ENCODE results near the gene SRPX2. TPM values are rescaled to one million over a fixed set of nuclear protein-coding genes. Genes with fewer than 3 reads are reported as not detected.

Gene SRPX2
- total RNA-seq, 6 donors from 2014 or later, result 14.6 to 39.8 (median 23.4) TPM

DNA sequence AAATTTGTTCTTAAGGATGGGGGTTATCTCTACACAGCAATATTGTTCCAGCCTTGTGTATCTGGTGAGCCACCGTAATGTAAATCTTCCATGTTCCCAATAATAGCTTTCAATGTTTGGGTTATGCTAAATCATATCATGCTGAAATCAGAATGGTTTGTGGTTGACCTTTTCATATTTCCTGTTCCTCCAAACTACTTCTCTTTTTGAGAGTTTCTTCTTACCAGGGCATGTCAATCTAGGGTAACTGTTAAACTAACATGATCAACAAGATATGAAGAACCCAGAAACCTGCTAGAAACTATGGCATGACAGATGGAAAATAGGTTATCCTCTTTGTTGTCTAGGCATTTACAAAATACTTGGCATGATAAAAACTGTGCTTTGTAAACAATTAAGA, 37.2 kb upstream of the SRPX2 start:
- H3K27me3 ChIP-seq, result no peaks in the 10 kb centered on the region
- DNase-seq, result no peak
- WGBS, 2 donors, result 24 to 52% methylated on average over 1 of the region's 1 CpG
- H3K27ac ChIP-seq, result no peak overlapping the region
- H3K4me1 ChIP-seq, result no peaks in the 10 kb centered on the region
- no peak overlapping the region for H3K4me3 ChIP-seq
- TF ChIP-seq EP300 (IDR thresholded peaks at IDR 0.05) (no peak), POLR2AphosphoS5 (IDR thresholded peaks at IDR 0.05) (no peak), POLR2A (IDR thresholded peaks at IDR 0.05) (no peak), CTCF (IDR thresholded peaks at IDR 0.05) (no peak)
- no peak for ATAC-seq (ENCODE audit: low FRiP score in 2 of 2)
- H3K9me3 ChIP-seq, result no peaks in the 10 kb centered on the region
- no peaks in the 10 kb centered on the region for H3K36me3 ChIP-seq

GRCh38 chrX:100609591-100609990, 34.4 kb upstream of the SRPX2 start:
- H3K27ac ChIP-seq, result no peak overlapping the region
- 0 to 16% methylated on average over 1 of the region's 1 CpG for WGBS, 2 donors
- ATAC-seq (ENCODE audit: low FRiP score in 2 of 2), result no peak
- H3K9me3 ChIP-seq, result no peaks in the 10 kb centered on the region
- TF ChIP-seq POLR2AphosphoS5 (IDR thresholded peaks at IDR 0.05) (no peak), POLR2A (IDR thresholded peaks at IDR 0.05) (no peak), CTCF (IDR thresholded peaks at IDR 0.05) (no peak), EP300 (IDR thresholded peaks at IDR 0.05) (no peak)
- H3K4me1 ChIP-seq, result peaks cover 0 to under 1% (median 0%) of the 10 kb centered on the region in 4 donors
- H3K36me3 ChIP-seq, result no peaks in the 10 kb centered on the region
- no peak overlapping the region for H3K4me3 ChIP-seq
- DNase-seq, result no peak
- H3K27me3 ChIP-seq, result no peaks in the 10 kb centered on the region

GRCh38 chrX:100611951-100612350, 32.0 kb upstream of the SRPX2 start:
- TF ChIP-seq POLR2A (IDR thresholded peaks at IDR 0.05) (no peak), EP300 (IDR thresholded peaks at IDR 0.05) (no peak), CTCF (IDR thresholded peaks at IDR 0.05) (no peak), POLR2AphosphoS5 (IDR thresholded peaks at IDR 0.05) (no peak)
- peaks cover 0 to 3% (median 0%) of the 10 kb centered on the region in 4 donors for H3K4me1 ChIP-seq
- H3K27me3 ChIP-seq, result no peaks in the 10 kb centered on the region
- 73 to 83% methylated on average over 5 of the region's 5 CpGs for WGBS, 2 donors
- no peaks in the 10 kb centered on the region for H3K36me3 ChIP-seq
- no peak for DNase-seq
- ATAC-seq (ENCODE audit: low FRiP score in 2 of 2), result no peak
- no peak overlapping the region for H3K4me3 ChIP-seq
- no peak overlapping the region for H3K27ac ChIP-seq
- no peaks in the 10 kb centered on the region for H3K9me3 ChIP-seq

DNA sequence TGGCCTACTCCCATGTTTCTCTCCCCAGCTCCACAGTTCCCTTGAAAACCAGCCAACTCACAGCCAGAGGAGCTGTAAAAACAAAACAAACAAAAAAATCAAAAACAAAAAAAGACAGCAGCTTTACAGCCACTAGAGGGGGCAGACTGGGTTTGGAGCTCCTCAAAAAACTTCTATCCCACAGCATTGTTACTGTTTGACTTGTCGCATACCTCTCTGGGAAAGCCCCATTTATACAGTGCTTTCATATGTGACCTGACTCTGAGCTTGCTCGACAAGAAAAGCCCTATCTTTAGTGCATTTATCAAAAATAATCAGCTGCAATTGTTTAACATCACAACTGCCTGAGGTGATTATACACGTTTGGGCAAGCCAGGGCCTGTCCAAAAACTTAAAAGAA, 29.0 kb upstream of the SRPX2 start:
- TF ChIP-seq EP300 (IDR thresholded peaks at IDR 0.05) (no peak), CTCF (IDR thresholded peaks at IDR 0.05) (peak in 4 of 6 experiments; percentile 12 to 19 (median 16)), POLR2A (IDR thresholded peaks at IDR 0.05) (no peak), POLR2AphosphoS5 (IDR thresholded peaks at IDR 0.05) (no peak)
- WGBS, 2 donors, result 15 to 24% methylated on average over 3 of the region's 3 CpGs
- no peak overlapping the region for H3K27ac ChIP-seq

DNA sequence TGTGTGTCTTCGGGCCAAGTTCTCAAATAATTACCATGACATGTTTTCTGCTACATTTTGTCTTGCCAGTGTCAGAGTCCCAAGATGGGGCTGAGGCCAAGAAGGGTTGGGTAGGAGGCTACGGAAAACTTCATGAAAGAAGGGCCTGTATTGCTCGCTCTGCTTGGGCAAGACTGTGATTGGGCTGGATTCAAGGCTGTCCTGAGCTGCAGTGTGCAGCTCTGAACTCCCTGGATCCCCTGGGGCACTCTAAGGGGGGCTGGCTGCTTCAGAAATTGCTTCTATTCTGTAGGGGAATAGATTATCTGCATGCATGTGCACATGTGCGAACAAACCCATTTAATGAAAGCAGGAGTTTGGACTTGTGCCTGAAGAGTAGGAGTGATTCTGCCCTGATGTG, 21.0 kb upstream of the SRPX2 start:
- Histone ChIP-seq H3K9me3 (no peaks in the 10 kb centered on the region), H3K36me3 (no peaks in the 10 kb centered on the region), H3K4me3 (no peak overlapping the region), H3K4me1 (no peaks in the 10 kb centered on the region), H3K27me3 (no peaks in the 10 kb centered on the region), H3K27ac (no peak overlapping the region)
- WGBS, 2 donors, result 81 to 83% methylated on average over 4 of the region's 4 CpGs
- ATAC-seq (ENCODE audit: low FRiP score in 2 of 2) (no peak), DNase-seq (no peak)
- TF ChIP-seq CTCF (IDR thresholded peaks at IDR 0.05) (no peak), POLR2AphosphoS5 (IDR thresholded peaks at IDR 0.05) (no peak)

More for the DNA sequence above, 29.0 kb upstream of the SRPX2 start:
- H3K27me3 ChIP-seq, result no peaks in the 10 kb centered on the region
- H3K4me1 ChIP-seq, result peaks cover 0 to 3% (median 0%) of the 10 kb centered on the region in 4 donors
- no peaks in the 10 kb centered on the region for H3K36me3 ChIP-seq
- ATAC-seq (ENCODE audit: low FRiP score in 2 of 2) (peak in 1 of 2 donors; percentile 48), DNase-seq (no peak)
- no peak overlapping the region for H3K4me3 ChIP-seq
- no peaks in the 10 kb centered on the region for H3K9me3 ChIP-seq
